ENCODE measurements around the gene PCSK7. TPM values are rescaled to one million over a fixed set of nuclear protein-coding genes. Genes with fewer than 3 reads are reported as not detected.

PCSK7 gene
- total and polyA plus RNA-seq, 10 of the 15 experiments (the other 5 are each of a cell fraction or from before 2014, with no cell fraction given), result 5.5 to 81.5 (median 51.6) TPM

GRCh38 chr11:117219995-117220394 lies 11.9 kb downstream of the PCSK7 start (continued):
- TF ChIP-seq CUX1 (IDR thresholded peaks at IDR 0.05; ENCODE audit: insufficient replicate concordance, low read depth, low read length), result no peak
- no peak for TF ChIP-seq RELA (IDR thresholded peaks at IDR 0.05; ENCODE audit: borderline replicate concordance, partially characterized antibody)
- TF ChIP-seq KLF5 (IDR thresholded peaks at IDR 0.05; ENCODE audit: partially characterized antibody), result no peak

- Histone ChIP-seq H3K9me3 (replicated peaks; ENCODE audit: control insufficient read depth, insufficient read depth, low read length) (no peaks in the 10 kb centered on the region), H3K4me1 (ENCODE audit: control insufficient read depth, insufficient read depth, low read length) (no peaks in the 10 kb centered on the region; the same call in 1 of the 2 replicates), H3K27me3 (replicated peaks in 1 of 2; ENCODE audit: control insufficient read depth in 2 of 2, insufficient read depth in 2 of 2, low read length in 1 of 2) (no peaks in the 10 kb centered on the region), H3K27ac (ENCODE audit: control insufficient read depth, insufficient read depth) (no peak overlapping the region), H2AFZ (ENCODE audit: control insufficient read depth, low read depth, low read length) (no peak overlapping the region), H3K79me2 (ENCODE audit: control insufficient read depth, insufficient read depth, low read length) (no peaks in the 10 kb centered on the region), H3K9ac (ENCODE audit: control insufficient read depth, insufficient read depth, low read length) (no peak overlapping the region), H3K36me3 (ENCODE audit: control insufficient read depth in 2 of 2, insufficient read depth in 2 of 2, low read length in 1 of 2) (peaks cover 30 to 46% of the 10 kb centered on the region in 2 experiments), H3K4me2 (ENCODE audit: control insufficient read depth, insufficient read depth) (no peak overlapping the region), H3K4me3 (no peak overlapping the region), H4K20me1 (ENCODE audit: control insufficient read depth, insufficient read depth) (no peaks in the 10 kb centered on the region)
- in situ Hi-C loops (cut with MboI) (no loop called here), intact Hi-C loops (cut with micrococcal nuclease; ENCODE audit: unreplicated experiment) (no loop called here)
- ATAC-seq (no peak), FAIRE-seq (no peak), DNase-seq (ENCODE audit: low read depth, low spot score) (no peak)
- SMC1A ChIA-PET (ENCODE audit: uncharacterized antibody, unreplicated experiment), result interaction anchor here (0.8 to 3.2 kb wide), 2 partner anchors 8 to 40 kb away, joined by 3 to 15 read pairs; no protein-coding TSS in a partner anchor
- RAD21 ChIA-PET (ENCODE audit: unreplicated experiment), result interaction anchor here (1.0 kb wide), 1 partner anchor 9 kb away, joined by 3 read pairs; no protein-coding TSS in a partner anchor
- no TSS peak for BruUV-seq (replicated peaks)
- CTCF ChIA-PET, result interaction anchor here (1.0 to 17.3 kb wide), 3 partner anchors 9 to 473 kb away, joined by 3 to 422 read pairs (median 3); partner anchors contain the start of gene SIDT2
- WGBS (ENCODE audit: insufficient coverage, insufficient replicate concordance, low lambda C conversion rate, missing lambda C conversion rate), result 90% methylated on average over 8 of the region's 8 CpGs
- TF ChIP-seq POLR2A (IDR thresholded peaks at IDR 0.05; ENCODE audit: low read depth, low read length) (0 out of 2 replicates have a peak, but pooled peaks have one; percentile 8), RUNX3 (IDR thresholded peaks at IDR 0.05; ENCODE audit: low read length) (no peak), NFYB (IDR thresholded peaks at IDR 0.05; ENCODE audit: insufficient read depth, low read depth, low read length) (no peak), ZBTB4 (CRISPR knock-in tag; IDR thresholded peaks at IDR 0.05) (no peak), ZNF274 (IDR thresholded peaks at IDR 0.05; ENCODE audit: insufficient read depth, insufficient read length) (no peak)
- POLR2A ChIA-PET, result interaction anchor here (1.0 kb wide), 1 partner anchor 41 kb away, joined by 3 read pairs; the partner anchor contains the start of gene SIDT2
Observed at GRCh38 chr11:117219455-117219854, 12.4 kb downstream of the PCSK7 start.

All from GM12878 (cell line).